DMS 273 treated with DMSO at 0.1 percent for 48 hours (cell line): ENCODE results near the gene A2ML1.
"Not testable (repeated sequence)": the region's sequence is repeated elsewhere in the genome, so short reads cannot be mapped to it uniquely, and the experiment has no call there.

ENCODE experiments used
- DNase-seq: peaks from one replicate; lab custom pipeline; 2025; lab: John Stamatoyannopoulos, UW

The A2ML1 gene

DNA sequence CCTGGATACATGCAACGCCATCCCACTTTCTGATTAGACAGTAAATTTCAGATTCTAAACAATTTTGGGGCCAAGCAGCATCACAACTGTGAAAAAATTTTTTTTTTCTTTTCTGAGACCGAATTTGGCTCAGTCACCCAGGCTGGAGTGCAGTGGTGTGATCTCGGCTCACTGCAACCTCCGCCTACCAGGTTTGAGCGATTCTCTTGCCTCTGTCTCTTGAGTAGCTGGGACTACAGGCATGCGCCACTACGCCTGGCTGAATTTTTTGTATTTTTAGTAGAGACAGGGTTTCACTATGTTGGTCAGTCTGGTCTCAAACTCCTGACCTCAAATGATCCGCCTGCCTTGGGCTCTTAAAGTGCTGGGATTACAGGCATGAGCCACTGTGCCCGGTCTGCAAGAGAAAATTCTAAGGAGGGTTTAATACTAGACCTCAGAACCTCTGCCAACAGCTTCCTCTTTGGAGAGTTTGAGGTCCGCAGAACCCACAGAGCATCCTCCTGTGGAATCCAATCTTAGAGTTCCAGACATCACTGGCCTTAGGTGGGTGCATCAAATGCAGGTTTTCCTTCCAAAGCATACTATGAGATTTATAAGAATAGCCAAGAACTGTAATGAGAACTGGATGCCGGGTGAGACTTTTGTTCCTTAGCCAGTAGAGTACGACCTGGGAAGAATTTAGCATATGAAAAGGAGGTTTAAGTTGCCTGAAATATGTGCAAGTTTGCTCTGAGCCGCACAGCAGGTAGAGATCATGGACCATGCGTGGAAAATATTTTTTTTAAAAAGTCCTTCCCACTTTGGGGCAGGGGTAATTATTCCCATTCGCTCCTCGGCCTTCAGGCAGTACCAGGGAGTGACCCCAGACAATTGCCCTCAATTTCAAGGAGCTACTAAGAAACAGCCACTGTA lies 84.1 kb downstream of the A2ML1 start:
- DNase-seq = no peak

DNA sequence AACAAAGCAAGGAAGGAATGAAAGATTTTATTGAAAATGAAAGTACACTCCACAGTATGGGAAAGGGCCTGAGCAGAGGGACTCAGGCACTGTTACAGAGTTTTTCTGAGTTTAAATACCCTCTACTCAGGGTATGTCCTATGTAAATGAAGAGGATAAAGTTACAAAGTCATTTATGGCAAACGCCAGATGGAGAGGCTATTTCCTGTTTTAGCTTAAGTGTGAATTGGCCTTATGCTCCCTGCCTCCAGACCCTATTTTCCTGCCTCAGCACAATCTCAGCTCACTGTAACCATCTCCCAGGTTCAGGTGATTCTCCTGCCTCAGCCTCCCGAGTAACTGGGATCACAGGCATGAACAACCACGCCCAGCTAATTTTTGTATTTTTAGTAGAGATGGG lies 85.1 kb downstream of the A2ML1 start:
- DNase-seq = peak; percentile 24

DNA sequence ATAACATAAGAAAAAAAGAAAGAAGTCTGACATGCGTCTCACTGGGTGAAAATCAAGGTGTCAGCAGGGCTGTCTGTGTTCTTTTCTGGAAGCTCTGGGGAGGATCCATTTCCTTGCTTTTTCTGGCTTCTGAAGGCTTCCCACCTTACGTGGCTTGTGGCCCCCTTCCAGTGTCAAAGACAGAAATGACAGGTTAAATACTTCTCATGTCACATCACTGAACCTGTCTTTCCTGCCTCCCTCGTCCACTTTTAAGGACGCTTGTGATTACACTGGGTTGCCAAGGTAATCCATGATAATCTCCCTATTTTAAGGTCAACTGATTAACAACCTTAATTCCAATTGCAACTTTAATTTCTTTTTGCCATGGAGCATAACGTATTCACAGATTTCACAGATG lies 87.3 kb downstream of the A2ML1 start:
- DNase-seq = no peak

DNA sequence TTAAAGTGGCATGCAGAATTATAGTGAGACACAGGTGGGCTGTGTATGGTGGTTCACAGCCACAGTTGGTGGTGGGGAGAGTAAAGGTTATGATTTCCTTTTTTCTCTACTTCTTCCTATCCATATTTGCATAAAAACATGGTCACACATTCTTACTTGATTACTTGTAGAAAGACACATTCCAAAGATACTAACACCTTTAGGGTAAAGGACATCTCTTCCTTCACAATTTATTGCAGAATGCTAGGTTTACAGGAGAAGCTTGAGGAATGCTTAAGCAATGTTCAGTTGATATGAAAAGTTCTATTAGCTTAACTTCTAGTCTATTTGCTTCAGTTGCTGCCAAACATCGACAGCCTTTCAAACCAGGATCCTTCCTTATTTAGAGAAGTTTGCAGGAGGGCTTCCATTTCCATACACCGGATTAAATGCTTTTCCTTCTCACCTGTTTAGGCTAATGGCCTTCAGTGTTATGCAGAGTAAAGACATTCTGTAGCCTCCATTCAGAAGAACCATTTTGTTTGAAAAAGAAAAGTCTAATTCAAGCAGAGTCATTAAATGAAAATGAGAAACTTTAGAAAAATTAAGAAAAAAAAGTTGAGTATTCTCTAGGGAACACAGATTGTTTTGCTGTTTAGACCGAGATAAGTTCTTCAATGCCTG lies 89.3 kb downstream of the A2ML1 start:
- no peak for DNase-seq

DNA sequence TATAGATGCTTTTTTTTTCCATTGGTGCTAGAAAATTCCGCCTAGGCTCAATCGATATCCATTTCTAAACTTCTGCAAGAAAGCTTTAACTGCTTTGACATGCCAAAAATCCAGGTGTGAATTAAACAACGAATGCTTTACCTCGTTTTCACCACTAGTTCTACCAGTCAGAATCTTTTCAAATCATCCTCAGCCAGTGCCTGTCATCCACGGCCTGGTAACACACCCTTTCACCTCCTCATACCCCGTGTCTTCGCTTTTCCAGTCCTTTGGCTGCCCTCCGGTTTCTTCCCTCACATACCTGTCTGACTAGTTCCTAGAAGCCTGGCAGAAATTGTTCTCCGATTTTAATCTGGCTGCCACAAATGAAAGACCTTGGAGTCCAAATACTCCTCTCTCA lies 90.5 kb downstream of the A2ML1 start:
- no peak for DNase-seq

DNA sequence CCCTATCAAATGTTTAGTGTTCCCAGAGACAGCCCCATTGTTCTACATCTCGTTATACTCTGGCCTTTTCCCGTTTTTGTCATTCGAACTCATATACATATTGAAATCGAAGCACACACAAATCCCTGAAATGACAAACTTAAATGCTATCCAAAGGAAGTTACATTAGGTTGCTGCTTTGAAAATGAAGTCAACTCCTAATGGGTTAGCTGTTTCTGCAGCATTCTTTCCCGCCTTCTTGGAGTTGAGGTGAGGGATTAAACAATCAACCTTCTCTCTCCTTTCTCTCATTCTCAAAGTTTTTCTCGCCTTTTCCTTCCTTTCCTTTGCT lies 91.2 kb downstream of the A2ML1 start:
- no peak for DNase-seq

DNA sequence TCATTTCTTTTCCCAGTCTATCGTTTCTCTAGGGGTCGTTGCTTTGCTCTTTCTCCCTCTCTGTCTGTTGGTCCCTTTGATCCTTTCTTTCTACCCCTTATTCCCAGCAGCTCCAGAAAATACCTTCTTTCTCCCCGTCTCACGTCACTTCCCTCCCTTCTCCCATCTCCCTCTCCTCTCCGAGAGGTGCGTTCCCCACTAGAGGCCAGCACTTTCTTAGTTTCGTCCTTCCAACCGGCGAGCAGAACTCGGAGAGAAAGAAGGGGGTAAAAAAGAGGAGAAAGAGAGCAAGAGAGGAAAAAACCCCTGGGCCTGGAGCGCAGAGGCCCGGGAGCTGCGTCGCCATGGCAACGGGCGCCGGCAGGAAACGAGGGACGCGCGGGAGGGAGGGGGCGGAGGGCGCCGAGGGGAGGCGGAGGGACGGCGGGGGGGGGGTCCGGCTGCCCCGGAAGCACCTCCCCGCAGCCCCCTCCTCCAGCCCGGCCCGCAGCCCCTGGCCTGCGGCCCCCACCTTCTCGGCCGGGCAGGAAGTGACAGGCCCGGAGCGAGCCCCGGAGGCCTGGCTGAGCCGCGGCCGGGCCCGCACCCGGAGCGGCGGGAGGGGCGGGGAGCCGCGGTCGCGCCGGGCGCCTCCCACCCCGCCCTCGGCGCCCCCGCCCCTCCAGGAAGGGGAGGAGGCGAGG lies 91.8 kb downstream of the A2ML1 start, which contains the start of gene PHC1:
Gene PHC1 (plus strand): TSS at position 477 of the 683 bp plus-strand sequence. CDS start 3,169 bp downstream, outside the sequence.
- DNase-seq = peak; percentile 10

DNA sequence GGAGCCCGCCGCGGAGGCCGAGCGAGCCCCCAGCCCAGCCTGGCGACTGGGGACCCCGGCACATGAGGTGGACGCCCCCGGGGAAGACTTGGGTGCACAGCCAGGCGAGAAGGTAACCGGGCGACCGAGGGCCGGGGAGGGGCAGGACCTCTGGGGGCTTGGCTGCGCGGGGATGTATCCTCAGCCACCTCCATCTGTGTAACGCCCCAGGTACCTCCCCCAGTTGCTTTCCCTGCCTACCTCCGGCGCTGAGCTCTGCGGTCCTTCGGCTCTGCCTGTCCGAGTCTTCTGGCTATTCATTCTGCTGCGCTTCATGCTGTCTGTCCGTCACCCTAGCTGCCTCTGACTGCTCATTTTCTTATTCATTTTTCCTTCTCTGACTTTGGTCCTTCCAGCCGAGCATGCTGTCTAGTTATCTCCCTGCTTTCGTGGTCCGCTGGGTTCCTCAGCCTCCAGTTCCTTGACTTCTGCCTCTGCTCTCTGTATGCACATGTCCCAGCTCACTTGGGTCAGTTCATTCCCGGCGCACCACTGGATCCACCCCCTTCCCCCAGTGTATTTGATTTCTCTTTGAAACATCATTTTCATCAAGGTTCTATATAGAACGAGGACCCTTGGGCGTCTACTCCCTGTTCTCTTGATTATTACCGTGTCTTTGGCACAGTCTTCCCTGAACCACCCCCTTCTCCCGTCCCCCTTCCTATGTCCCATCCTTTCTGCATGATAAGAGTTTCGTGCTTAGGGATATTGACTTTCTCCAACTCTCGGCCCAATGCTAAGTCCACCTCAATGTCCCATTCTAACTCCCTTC lies 92.5 kb downstream of the A2ML1 start:
- peak; percentile 1 for DNase-seq

DNA sequence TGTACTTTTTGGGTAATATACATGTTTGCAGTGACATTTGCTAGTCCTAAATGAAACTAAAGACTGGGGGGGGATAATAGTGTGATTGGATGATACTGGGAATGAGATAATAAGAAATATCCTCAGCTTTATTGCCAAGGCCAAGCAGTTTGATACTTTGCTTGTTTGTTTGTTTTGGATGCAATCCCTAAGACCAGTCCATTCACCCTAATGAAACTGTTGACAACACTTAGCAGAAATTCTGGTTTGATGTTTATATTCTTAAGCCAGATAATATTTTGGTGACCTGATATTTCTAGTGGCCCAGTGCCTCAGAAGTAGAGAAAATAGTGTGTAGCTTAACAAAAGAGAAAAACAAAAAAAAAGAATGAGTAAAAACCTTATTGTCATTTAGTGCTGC lies 93.7 kb downstream of the A2ML1 start:
- no peak for DNase-seq

DNA sequence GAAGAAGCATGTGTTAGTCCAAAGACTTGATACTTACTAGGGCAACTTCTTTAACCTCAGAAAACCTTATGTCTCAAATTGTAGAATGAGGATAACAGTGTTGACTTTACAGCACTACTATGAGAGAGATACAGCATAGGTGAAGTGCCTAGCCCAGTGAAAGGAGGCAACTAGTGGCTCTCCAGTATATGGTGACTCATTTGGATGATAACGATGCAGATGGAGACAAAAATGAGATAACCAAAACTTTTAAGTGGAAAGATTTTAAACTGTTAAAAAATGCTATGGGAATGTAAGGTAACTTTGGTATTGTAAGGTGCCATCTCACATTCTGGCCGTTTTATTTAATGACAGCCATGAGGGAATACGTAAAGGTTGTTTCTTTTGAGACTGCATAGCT lies 94.6 kb downstream of the A2ML1 start:
- DNase-seq = no peak

DNA sequence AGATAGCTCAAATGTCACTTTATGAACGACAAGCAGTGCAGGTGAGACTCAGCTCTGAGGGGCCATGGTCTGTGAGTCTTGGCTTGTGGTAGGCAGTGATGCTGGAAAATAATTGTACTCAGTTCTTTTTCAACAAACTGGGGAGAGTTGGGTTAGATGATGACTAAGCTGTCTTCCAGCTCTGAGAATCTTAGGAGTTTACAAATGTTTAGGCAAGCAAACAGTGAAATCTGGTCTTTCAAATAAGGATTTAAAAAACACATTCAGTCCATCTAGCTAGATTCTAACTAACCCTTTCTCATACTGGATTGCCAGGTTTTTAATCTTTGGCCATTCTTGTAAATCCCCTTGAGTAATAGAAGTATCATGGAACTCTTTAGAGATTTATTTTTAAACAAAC lies 95.3 kb downstream of the A2ML1 start:
- DNase-seq = no peak

DNA sequence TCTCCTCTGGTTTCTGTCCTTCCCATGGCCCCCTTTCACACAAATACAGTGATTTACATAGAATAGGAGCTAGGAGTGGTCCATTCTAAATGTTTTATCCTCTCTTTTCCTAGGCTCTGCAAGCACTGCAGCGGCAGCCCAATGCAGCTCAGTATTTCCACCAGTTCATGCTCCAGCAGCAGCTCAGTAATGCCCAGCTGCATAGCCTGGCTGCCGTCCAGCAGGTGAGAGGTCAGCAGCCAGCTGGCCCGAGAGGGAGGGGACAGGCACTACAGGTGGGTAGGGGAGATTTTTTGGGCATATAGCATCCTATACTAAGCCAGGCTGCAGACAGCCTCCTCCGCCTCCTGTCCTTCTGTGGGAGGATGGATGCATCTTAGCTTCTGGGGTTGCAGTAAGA lies 97.2 kb downstream of the A2ML1 start:
- not testable (repeated sequence) for DNase-seq

DNA sequence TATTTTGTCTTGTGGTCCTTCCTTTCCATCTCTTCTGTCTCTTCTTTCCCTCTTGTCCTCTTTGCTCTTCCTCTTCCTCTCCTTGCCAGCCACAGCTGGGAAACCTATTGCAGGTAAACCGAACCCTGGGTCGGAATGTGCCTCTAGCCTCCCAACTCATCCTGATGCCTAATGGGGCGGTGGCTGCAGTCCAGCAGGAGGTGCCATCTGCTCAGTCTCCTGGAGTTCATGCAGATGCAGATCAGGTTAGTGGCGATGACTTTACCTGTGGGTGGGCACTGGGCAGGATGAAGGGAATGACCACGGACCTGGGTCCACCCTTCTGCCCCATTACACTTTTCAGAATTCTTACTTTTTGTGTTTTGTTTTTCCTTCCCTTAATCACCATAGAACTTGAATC lies 100.1 kb downstream of the A2ML1 start:
- DNase-seq = no peak
